ENCODE measurements around the gene U2AF2.
A peak's percentile ranks its signal among the peaks of the same experiment; 100 is the strongest.

Gene U2AF2

DNA sequence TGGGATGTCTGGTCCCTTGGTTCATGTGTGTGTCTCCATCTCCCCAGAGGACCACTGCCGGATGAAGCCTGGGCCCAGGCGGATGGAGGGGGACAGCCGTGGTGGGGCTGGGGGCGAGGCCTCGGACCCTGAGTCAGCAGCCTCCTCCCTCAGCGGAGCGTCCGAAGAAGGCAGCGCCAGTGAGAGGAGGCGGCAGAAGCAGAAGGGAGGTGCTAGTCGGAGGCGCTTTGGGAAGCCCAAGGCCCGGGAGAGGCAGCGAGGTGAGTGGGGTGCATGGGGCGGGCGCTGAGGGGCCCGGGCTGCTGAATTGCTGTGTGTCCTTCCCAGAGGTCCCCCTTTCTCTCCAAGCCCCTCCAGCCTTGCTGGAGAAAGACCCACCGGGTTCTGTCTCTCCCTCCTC is 3.6 kb upstream of the U2AF2 start:
- Histone ChIP-seq H3K9me3 (no peaks in the 10 kb centered on the region), H3K4me1 (peaks cover 4% of the 10 kb centered on the region), H3K36me3 (peaks cover 11% of the 10 kb centered on the region), H3K4me3 (ENCODE audit: low read depth, low read length) (no peak overlapping the region), H3K27me3 (no peaks in the 10 kb centered on the region)
- no peak for DNase-seq
- TF ChIP-seq, protein P1, sequence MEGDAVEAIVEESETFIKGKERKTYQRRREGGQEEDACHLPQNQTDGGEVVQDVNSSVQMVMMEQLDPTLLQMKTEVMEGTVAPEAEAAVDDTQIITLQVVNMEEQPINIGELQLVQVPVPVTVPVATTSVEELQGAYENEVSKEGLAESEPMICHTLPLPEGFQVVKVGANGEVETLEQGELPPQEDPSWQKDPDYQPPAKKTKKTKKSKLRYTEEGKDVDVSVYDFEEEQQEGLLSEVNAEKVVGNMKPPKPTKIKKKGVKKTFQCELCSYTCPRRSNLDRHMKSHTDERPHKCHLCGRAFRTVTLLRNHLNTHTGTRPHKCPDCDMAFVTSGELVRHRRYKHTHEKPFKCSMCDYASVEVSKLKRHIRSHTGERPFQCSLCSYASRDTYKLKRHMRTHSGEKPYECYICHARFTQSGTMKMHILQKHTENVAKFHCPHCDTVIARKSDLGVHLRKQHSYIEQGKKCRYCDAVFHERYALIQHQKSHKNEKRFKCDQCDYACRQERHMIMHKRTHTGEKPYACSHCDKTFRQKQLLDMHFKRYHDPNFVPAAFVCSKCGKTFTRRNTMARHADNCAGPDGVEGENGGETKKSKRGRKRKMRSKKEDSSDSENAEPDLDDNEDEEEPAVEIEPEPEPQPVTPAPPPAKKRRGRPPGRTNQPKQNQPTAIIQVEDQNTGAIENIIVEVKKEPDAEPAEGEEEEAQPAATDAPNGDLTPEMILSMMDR (IDR thresholded peaks at IDR 0.05; ENCODE audit: low read depth, low read length): no peak

DNA sequence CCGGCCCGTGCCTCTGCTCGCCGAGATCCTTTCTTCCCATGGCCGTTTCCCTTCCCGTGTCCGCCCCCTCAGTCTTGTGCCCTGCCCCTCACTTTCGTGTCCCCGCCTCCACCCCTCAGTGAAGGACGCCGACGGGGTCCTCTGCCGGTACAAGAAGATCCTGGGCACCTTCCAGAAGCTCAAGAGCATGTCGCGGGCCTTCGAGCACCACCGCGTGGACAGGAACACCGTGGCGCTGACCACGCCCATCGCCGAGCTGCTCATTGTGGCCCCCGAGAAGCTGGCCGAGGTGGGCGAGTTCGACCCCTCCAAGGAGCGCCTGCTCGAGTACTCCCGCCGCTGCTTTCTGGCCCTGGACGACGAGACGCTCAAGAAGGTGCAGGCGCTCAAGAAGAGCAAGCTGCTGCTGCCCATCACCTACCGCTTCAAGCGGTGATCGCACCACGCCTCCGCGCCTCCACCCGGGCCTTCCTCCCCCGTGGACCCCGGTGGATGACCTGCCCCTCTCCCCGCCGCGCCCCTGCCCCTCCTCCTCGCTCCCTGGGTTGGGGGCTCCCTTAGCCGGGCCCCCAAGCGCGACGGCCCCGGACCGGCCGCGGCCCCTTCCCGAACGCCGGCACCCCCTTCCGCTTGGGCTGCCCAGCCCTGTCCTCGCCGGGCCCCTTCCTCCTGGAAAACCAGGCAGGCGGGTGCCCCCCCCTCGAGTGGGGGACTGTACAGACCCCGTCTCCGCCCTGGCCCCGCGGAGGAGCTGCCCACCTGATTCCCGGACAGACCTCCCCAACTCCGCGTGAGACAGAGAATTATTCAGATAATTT is 2.3 kb upstream of the U2AF2 start:
- no peak overlapping the region for H3K4me3 ChIP-seq (ENCODE audit: low read depth, low read length)
- TF ChIP-seq, protein P1 (IDR thresholded peaks at IDR 0.05; ENCODE audit: low read depth, low read length): no peak
- H3K4me1 ChIP-seq: no peaks in the 10 kb centered on the region; the same call in 1 of the 2 replicates
- no peaks in the 10 kb centered on the region for H3K9me3 ChIP-seq
- H3K36me3 ChIP-seq: peaks cover 21% of the 10 kb centered on the region
- no peak for DNase-seq
- no peaks in the 10 kb centered on the region for H3K27me3 ChIP-seq

DNA sequence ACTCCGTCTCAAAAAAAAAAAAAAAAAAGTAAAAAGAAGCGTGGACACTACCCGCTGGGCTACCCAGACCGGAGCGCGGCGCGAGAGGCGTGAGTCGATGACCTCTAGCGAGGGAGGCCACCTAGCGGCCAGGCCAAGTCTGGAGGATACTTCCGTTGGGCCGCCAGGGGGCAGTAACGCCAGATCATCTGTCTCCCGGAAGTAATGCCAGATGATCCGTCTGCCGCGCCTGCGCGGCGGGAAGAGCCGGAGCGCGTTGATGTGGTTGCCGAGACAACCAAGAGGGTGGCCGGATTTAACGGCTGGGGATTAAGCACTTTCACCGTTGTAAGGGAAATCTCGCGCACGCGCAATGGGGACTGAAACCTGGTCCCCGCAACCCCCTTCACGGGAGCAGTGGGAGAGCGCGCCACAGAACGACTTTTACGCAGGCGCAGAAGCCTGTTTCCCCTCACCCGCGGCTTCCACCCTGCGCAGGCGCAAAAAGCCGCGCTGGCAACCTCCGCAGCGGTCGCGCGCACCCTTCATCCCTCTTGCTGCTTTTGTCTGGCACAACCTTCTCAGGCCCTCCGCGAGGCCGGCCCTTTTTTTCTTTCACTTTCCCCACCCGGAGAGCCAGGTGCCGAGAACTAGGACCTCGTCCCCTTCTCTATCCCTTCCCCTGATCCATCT is 1.0 kb upstream of the U2AF2 start:
- H3K4me3 ChIP-seq (ENCODE audit: low read depth, low read length): peak overlapping the region; percentile 99
- peak; percentile 97 for DNase-seq
- H3K4me1 ChIP-seq: no peaks in the 10 kb centered on the region; the same call in 1 of the 2 replicates
- TF ChIP-seq, protein P1 (IDR thresholded peaks at IDR 0.05; ENCODE audit: low read depth, low read length): peak; percentile 100
- peaks cover 30% of the 10 kb centered on the region for H3K36me3 ChIP-seq
- H3K27me3 ChIP-seq: no peaks in the 10 kb centered on the region
- no peaks in the 10 kb centered on the region for H3K9me3 ChIP-seq

DNA sequence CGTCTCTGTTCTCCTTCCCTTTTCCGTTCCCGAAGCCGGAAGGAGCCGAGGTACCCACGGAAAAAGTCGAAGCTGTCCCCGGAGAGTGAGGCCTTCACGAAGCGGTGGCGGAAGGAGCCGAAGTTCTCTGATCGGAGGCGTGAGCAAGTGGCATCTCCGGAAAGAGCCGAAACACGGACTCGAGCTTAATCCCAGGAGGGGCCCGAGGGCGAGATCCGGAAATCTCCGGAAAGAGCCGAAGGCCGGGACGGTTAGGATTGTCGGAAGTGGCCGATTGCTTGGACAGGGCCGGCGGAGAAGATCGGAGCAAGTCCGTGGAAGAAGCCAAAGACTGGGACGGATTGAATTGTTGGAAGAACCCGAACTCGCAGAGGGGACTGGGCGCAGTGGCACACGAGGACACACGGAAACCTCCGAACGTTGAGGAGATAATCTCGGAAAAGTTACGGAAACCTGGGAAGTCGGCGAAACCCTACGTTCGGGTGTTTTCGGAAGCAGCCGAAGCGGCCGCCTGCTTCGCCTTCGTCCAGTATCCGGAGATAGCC is 440 bp upstream of the U2AF2 start:
- Histone ChIP-seq H3K4me3 (ENCODE audit: low read depth, low read length) (peak overlapping the region; percentile 99), H3K9me3 (no peaks in the 10 kb centered on the region), H3K4me1 (no peaks in the 10 kb centered on the region), H3K27me3 (no peaks in the 10 kb centered on the region), H3K36me3 (peaks cover 36% of the 10 kb centered on the region)
- TF ChIP-seq, protein P1 (IDR thresholded peaks at IDR 0.05; ENCODE audit: low read depth, low read length): no peak
- peak; percentile 99 for DNase-seq

DNA sequence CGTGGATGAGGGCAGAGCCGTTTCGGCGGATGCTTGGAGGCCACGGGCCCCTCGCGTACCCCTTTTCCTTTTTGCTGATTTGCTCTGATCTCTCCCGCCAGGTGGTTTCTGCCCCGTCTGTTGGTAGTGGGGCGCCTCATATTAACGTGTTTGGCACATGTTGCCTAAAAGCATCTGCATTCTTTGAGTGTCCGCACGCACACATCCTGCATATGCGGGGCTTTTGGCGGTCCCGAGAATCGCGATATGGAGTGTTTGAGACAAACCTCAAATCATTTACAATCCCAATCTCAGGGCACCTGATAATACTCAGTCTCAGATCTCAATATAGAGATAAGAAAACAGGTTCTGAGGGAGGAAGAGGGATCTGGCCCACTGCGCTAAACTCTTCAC is 809 bp downstream of the U2AF2 start:
- Histone ChIP-seq H3K36me3 (peaks cover 47% of the 10 kb centered on the region), H3K27me3 (no peaks in the 10 kb centered on the region), H3K4me1 (no peaks in the 10 kb centered on the region), H3K9me3 (no peaks in the 10 kb centered on the region), H3K4me3 (ENCODE audit: low read depth, low read length) (peak overlapping the region; percentile 99)
- TF ChIP-seq, protein P1 (IDR thresholded peaks at IDR 0.05; ENCODE audit: low read depth, low read length): no peak
- no peak for DNase-seq
